ENCODE results near the gene EEFSEC. TPM values are rescaled to one million over a fixed set of nuclear protein-coding genes. Genes with fewer than 3 reads are reported as not detected.

The EEFSEC gene
- polyA plus RNA-seq, 1 donor from 2014 or later = 4.6 TPM

DNA sequence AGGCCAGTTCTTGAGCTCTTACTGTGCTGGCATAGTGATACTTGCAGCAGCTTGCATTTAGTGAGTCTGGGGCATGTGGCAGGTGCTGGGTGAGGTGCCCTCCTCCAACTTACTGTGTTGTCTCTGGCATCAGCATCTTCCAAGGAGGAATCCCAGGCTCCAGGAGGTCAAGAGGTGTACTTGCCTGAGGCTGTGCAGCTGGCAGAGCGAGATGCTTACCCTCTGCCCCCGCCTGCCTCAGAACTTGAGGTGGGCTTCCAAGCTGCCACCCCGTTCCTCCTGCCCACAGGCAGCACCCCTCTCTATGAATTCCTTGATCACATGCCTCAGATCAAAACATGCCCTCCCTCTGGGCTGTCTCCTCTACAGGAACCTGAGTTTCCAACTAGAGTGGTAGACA is 86.0 kb downstream of the EEFSEC start:
- no peak overlapping the region for H3K4me3 ChIP-seq (ENCODE audit: low read length)
- no peaks in the 10 kb centered on the region for H4K20me1 ChIP-seq (ENCODE audit: insufficient read depth)
- H3K36me3 ChIP-seq (ENCODE audit: insufficient read depth, low read length) = no peaks in the 10 kb centered on the region
- no peak overlapping the region for H2AFZ ChIP-seq (ENCODE audit: low read depth, low read length)
- no peak overlapping the region for H3K27ac ChIP-seq (ENCODE audit: low read length)
- H3K79me2 ChIP-seq (replicated peaks; ENCODE audit: insufficient read depth, low read length) = no peaks in the 10 kb centered on the region
- H3K9me2 ChIP-seq (ENCODE audit: insufficient read depth, low read length) = no peaks in the 10 kb centered on the region
- H3K9me3 ChIP-seq (ENCODE audit: low read length) = no peaks in the 10 kb centered on the region
- H3K9ac ChIP-seq (ENCODE audit: low read length) = no peak overlapping the region
- H3K27me3 ChIP-seq (ENCODE audit: insufficient read depth, low read depth, low read length) = no peaks in the 10 kb centered on the region
- no peaks in the 10 kb centered on the region for H3F3A ChIP-seq (ENCODE audit: insufficient read depth, low read length, poor library complexity, severe bottlenecking)
- TF ChIP-seq REST (IDR thresholded peaks at IDR 0.05; ENCODE audit: borderline replicate concordance) = no peak
- no peak overlapping the region for H3K4me2 ChIP-seq (ENCODE audit: low read length)

- no peaks in the 10 kb centered on the region for H3K27me3 ChIP-seq (ENCODE audit: insufficient read depth, low read depth, low read length)
- no peaks in the 10 kb centered on the region for H3K9me3 ChIP-seq (ENCODE audit: low read length)
- H3K36me3 ChIP-seq (ENCODE audit: insufficient read depth, low read length) = no peaks in the 10 kb centered on the region
- no peak overlapping the region for H3K9ac ChIP-seq (ENCODE audit: low read length)
- H4K20me1 ChIP-seq (ENCODE audit: insufficient read depth) = no peaks in the 10 kb centered on the region
- no peaks in the 10 kb centered on the region for H3K9me2 ChIP-seq (ENCODE audit: insufficient read depth, low read length)
- no peak overlapping the region for H3K4me2 ChIP-seq (ENCODE audit: low read length)
- H2AFZ ChIP-seq (ENCODE audit: low read depth, low read length) = no peak overlapping the region
- H3K79me2 ChIP-seq (replicated peaks; ENCODE audit: insufficient read depth, low read length) = no peaks in the 10 kb centered on the region
- H3K27ac ChIP-seq (ENCODE audit: low read length) = no peak overlapping the region
- H3F3A ChIP-seq (ENCODE audit: insufficient read depth, low read length, poor library complexity, severe bottlenecking) = no peaks in the 10 kb centered on the region
- TF ChIP-seq REST (IDR thresholded peaks at IDR 0.05; ENCODE audit: borderline replicate concordance) (no peak), TAF1 (IDR thresholded peaks at IDR 0.05; ENCODE audit: low read depth) (no peak), MXI1 (conservative IDR thresholded peaks at IDR 0.05; ENCODE audit: poor library complexity, severe bottlenecking) (no peak), EP300 (conservative IDR thresholded peaks at IDR 0.05; ENCODE audit: poor library complexity, severe bottlenecking) (no peak), CTCF (IDR thresholded peaks at IDR 0.05; ENCODE audit: poor library complexity, severe bottlenecking) (no peak), RAD21 (conservative IDR thresholded peaks at IDR 0.05) (no peak), EZH2 (IDR thresholded peaks at IDR 0.05; ENCODE audit: borderline replicate concordance, insufficient read depth, low read length, poor library complexity, severe bottlenecking) (no peak), SMC3 (conservative IDR thresholded peaks at IDR 0.05; ENCODE audit: poor library complexity) (no peak), POLR2AphosphoS5 (IDR thresholded peaks at IDR 0.05) (no peak)
- H3K4me3 ChIP-seq (ENCODE audit: low read length) = no peak overlapping the region
These were observed 87.0 kb downstream of the EEFSEC start for GRCh38 chr3:128240232-128240631.

Data from neural cell (in vitro differentiated cells).